Astrocyte of the spinal cord (primary cell): ENCODE results near the gene GDF3.
A peak's percentile ranks its signal among the peaks of the same experiment; 100 is the strongest.
"Not testable (repeated sequence)": the region's sequence is repeated elsewhere in the genome, so short reads cannot be mapped to it uniquely, and the experiment has no call there.

Experiments
- DNase-seq: peaks from one replicate; pipeline ENCODE4 v3.0.0; 2011; ENCODE audit warnings: low read depth, low spot score
- H3K4me3 ChIP-seq: 2 replicates; pipeline ENCODE4 v1.5.1; 2011; ENCODE audit warnings: low read depth, mild to moderate bottlenecking, low read length, moderate library complexity
- CTCF ChIP-seq: IDR thresholded peaks from 2 replicates; pipeline ENCODE4 v1.5.1; 2012; ENCODE audit warnings: low read depth, mild to moderate bottlenecking, low read length, inconsistent platforms
- in situ Hi-C: cut with HindIII; loops from 2 replicates; pipeline ENCODE4 v1.10.0; 2017; ENCODE audit warnings: low sequenced_read_pairs

GDF3 gene

GRCh38 chr12:7646178-7646475, 49.4 kb downstream of the GDF3 start:
- in situ Hi-C loops, result no loop called here
- H3K4me3 ChIP-seq, result no peak overlapping the region
- no peak for TF ChIP-seq CTCF
- no peak for DNase-seq

- peak; percentile 39 for DNase-seq
- TF ChIP-seq CTCF, result peak; percentile 89
- no peak overlapping the region for H3K4me3 ChIP-seq
- in situ Hi-C loops, result no loop called here
Observed at GRCh38 chr12:7645395-7646177, 50.0 kb downstream of the GDF3 start.

GRCh38 chr12:7642876-7643309, 52.7 kb downstream of the GDF3 start:
- DNase-seq, result no peak
- H3K4me3 ChIP-seq, result no peak overlapping the region
- in situ Hi-C loops, result no loop called here
- TF ChIP-seq CTCF, result peak; percentile 26

DNA sequence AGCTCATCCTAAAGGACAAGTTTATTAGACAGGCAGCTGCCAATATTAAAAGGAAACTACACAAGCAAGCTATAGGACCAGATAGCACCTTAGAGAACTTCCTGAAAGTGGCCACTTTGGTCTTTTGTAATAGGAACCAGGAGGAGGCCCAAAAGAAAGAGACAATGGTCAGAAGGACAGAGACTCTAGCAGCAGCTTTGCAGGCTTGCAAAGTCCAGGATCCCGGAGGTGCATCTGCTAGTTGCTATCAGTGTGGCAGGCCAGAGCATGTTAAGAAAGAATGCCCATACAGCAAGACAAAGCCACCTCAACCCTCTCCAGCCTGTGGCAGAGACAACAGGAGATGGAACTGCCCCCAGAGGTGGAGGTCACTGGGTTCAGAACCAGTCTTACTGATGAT, 53.3 kb downstream of the GDF3 start:
- in situ Hi-C loops, result no loop called here
- DNase-seq, result no peak
- no peak for TF ChIP-seq CTCF

DNA sequence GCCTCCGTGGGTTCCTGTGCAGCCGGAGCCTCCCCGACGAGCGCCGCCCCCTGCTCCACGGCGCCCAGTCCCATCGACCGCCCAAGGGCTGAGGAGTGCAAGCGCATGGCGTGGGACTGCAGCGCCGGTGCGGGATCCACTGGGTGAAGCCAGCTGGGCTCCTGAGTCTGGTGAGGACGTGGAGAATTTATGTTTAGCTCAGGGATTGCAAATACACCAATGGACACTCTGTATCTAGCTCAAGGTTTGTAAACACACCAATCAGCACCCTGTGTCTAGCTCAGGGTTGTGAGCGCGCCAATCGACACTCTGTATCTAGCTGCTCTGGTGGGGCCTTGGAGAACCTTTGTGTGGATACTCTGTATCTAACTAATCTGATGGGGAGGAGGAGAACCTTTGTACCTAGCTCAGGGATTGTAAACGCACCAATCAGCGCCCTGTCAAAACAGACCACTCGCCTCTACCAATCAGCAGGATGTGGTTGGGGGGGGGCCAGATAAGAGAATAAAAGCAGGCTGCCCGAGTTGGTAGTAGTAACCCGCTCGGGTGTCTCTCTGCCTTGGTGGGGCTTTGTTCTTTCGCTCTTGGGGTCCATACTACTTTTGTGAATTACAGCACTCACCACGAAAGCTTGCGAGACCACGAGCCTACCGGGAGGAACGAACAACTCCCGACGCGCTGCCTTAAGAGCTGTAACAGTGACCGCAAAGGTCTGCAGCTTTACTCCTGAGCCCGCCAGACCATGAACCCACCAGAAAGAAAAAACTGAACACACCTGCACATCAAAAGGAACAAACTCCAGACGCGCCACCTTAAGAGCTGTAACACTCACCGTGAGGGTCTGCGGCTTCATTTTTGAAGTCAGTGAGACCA, 55.2 kb downstream of the GDF3 start:
- in situ Hi-C loops, H3K4me3 ChIP-seq: not testable (repeated sequence)

More for the DNA sequence above, 53.3 kb downstream of the GDF3 start:
- H3K4me3 ChIP-seq, result no peak overlapping the region

More for the DNA sequence above, 55.2 kb downstream of the GDF3 start:
- not testable (repeated sequence) for DNase-seq
